Occipital lobe (tissue), 2 donors: ENCODE data around the gene PLCB4. TPM values are rescaled to one million over a fixed set of nuclear protein-coding genes. Genes with fewer than 3 reads are reported as not detected.
A peak's percentile ranks its signal among the peaks of the same experiment; 100 is the strongest.

ENCODE experiments used
- DNase-seq: peaks from one replicate; lab custom pipeline; 2025; lab: John Stamatoyannopoulos, UW
- total RNA-seq: library from RNA; depleted of rRNA; stranded (reverse); fragments of >200 nt; gene quantifications from one replicate; pipeline ENCODE4 v1.2.3, GENCODE V29; 2014

Gene PLCB4
- total RNA-seq, 1 donor from 2014 or later: 12.6 TPM

GRCh38 chr20:9400171-9401025 lies 331.5 kb downstream of the PLCB4 start:
- no peak for DNase-seq

- DNase-seq: no peak
Observed at GRCh38 chr20:9401371-9401770, 332.5 kb downstream of the PLCB4 start.

- DNase-seq: no peak
Observed at GRCh38 chr20:9402141-9402540, 333.3 kb downstream of the PLCB4 start.

DNA sequence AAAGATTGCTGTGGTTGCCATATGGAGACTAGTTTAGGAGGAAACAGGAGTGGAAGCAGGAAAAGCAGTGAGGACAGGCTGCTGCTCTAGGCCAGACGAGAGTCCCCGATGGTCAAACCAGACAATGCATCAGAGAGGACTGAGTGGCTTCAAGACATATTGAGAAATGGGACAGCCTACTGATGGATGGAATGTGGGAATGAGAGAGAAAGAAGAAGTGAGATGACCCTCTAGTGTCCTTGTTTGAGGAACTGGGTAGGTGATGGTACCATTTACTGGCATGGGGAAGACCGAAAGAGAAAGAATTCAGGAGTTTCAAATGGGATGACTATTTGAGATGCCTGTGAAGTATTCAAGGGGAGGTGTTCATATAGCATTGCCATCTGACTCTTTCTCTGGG lies 333.7 kb downstream of the PLCB4 start:
- DNase-seq: no peak

GRCh38 chr20:9403448-9403847 lies 334.6 kb downstream of the PLCB4 start:
- no peak for DNase-seq

- peak; percentile 44 for DNase-seq
Observed at GRCh38 chr20:9407805-9408421, 339.0 kb downstream of the PLCB4 start.

DNA sequence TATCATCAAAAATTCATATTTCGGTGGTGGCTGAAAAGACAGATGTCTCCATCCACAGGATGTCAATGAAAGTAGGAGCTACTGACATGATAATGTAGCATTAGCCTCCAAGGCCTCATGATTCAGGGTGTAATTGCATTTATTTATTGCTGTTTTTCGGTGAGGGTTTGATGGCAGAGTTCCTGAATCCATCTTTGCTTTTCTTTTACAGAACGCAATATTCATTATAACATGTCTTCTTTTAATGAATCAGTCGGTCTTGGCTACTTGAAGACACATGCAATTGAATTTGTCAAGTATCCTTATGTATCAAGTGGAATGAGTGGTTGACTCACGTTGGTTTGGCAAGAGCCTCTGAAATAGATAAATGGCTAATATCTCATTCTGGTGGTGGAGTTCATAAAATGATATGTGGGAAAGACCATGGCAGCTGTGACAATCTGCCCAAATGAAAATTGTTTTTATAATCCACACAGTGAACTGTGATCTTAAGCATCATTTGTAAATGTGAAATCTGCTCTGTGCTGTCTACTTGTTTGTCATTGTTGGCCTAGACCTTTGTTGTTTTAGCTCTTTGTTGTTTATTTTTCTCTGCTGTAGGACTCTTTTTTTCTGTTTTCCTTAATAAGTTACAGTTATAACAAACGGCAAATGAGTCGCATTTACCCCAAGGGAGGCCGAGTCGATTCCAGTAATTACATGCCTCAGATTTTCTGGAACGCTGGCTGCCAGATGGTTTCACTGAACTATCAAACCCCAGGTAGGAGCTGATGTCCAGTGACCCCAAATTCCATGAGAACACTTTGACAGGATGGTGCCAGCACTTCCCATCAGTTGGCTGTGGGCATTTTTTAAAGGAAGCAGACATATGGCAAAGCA lies 339.8 kb downstream of the PLCB4 start:
- DNase-seq: no peak

GRCh38 chr20:9409352-9409751 lies 340.5 kb downstream of the PLCB4 start:
- DNase-seq: no peak

DNA sequence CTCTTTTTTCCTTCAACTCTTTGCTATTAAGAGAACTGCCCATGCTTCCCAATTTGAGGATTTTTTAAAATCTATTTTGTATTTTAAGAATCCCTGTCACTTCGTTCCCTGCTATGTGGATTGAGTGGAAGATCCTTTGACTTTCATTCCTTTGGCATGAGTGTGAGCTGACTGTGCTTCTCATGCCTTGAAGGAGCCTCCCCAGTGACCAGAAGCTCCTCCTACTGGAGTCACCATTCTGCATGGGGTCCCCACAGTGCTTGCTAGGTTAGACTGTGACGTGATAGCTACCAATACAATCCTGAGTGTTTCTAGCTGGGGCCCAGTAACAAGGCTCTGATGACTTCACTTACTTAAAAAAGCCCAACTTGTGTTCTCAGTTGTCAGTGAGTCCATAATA lies 341.1 kb downstream of the PLCB4 start:
- no peak for DNase-seq

- DNase-seq: no peak
Observed at GRCh38 chr20:9411833-9412232, 342.9 kb downstream of the PLCB4 start.

DNA sequence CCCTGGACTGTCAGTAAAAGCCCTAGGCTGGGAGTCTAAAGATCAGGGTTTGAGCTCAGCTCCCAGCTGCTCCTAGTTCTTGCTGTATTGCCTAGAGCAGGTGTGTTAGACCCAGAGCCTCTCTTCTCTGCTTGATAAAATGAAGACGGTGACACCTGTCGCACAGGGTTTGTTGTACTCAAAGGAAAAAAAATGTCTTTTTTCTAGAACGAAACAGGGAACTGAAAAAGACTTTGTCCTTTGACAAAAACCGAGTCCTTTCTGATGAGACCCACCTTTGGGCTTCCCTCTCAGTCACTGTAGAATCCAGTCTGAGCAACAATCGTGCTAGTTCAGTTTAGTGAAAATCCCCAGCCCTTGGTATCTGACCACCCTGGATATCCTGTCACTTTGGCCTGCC lies 343.4 kb downstream of the PLCB4 start:
- DNase-seq: no peak

- no peak for DNase-seq
Observed at GRCh38 chr20:9413001-9413400, 344.1 kb downstream of the PLCB4 start.

DNA sequence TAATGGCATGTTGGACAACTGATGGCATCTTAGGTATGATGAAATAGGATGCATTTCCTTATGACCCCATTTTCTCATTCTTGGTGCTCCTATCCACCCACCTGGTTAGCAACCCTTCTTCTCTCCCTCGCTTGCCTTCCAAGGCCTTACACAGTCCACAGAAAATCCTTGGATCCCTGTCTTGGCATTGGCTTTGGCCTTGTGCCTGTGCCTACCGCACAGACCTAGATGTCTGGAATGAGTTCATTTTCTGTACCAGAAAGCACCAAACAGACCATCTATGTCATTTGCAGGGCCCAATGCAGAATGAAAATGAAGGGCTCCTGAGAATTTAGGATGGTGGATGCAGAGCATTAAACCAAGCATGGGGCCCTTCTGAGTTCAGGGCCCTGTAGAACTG lies 346.5 kb downstream of the PLCB4 start:
- no peak for DNase-seq

DNA sequence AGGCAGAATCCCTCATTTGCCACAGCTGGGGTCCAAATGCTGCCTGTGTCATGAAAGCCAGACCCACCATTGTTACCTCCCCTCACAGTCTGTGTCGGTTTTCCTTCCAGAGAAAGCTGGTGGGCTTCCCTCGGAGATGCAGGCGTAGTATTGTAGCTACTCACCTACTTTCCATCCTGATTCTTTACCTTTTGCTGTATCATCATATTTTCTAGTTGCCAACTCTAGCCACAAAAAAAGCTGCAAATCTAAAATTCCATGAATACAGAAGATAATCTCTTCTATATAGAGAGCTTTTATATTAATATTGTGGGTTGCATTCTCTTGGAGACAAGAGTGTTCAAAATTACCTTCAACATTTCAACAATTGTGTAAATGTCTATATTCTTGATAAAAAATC lies 347.5 kb downstream of the PLCB4 start:
- no peak for DNase-seq

GRCh38 chr20:9417665-9418064 lies 348.8 kb downstream of the PLCB4 start:
- no peak for DNase-seq

DNA sequence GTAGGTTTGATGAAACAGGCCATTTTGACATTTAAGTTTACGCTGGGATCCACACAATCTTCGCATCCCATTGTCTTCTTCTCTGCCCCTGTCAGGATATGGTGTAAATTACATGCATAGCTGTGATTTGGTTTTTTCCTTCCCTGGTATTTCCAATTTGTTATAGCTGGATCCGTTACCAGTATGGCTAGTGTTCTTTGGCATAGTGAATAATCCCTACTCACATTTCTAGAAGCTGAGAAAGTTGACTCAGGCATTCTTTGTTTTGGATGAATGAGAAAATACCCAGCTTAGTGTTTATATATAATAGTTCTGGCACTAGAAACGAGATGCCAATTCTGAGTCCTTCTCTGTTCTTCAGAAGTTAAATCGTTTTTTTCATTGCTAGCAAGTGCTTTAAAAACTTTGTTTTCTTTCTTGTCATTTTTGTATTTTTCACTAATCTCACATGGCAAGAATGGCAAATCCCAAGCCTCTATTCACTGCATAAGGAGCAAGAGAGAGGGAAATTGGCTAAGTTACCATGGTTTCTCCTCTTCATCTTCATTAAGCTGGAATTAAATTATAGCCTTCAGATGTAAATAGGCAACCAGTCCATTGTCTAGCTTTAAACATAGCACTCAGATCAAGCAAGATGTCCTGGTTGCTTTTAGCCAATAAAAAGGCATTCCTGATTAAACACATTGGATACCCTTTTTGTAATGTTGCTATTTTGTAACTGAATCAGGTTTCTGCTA lies 353.6 kb downstream of the PLCB4 start:
- DNase-seq: no peak

DNA sequence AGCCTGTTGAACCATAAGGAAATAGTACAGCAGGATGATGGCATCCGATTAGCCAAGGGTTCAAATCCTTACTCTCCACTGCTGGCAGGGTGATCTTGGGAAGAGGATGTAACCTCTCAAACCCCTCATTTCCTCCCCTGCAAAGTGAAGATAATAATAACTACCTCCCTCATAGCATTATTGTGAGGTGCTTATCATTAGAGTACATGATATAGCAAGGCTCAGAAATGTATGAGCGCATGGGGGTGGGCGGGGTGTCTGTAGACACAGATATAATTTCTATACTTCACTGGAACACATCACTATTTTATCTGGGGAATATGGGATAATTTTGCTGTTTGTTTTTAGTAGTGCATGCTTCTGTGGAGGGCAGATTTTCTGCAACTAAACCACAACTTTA lies 355.7 kb downstream of the PLCB4 start:
- no peak for DNase-seq

- no peak for DNase-seq
Observed at GRCh38 chr20:9427430-9428291, 358.8 kb downstream of the PLCB4 start.

DNA sequence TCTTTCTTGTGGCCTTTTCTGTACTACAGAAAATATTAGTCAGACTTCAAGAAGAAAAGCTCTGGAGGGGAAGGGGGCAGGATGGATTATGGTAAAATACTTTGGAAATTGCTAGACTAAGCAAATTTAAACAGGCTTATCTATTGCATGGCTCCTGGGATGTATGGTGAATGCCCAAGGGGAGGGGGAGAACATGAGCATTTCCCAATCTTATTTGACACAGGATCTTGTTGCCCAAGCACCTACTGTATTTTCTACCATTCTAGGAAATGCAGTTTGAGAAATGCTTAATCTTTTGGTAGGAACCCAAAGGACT lies 359.4 kb downstream of the PLCB4 start:
- no peak for DNase-seq

- DNase-seq: no peak
Observed at GRCh38 chr20:9439806-9440205, 370.9 kb downstream of the PLCB4 start.

DNA sequence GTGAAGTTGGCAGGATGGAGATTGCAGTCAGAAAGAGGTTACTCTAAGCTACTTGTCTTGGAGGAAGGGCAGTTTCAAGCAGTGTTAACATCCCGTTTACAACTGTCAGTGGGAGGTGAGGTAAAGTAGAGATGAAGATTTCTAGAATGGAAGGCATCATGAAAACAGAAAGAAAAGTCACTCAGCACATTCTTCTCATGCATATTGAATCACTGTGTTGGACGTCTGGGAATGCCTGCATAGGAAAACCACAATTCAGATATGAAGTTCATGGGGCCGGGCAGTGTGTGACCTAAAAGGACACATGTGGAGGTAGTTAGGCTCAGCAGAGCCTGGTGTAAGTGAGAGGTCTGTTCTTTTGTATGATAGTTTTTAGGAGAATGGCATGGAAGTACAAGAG lies 372.0 kb downstream of the PLCB4 start:
- no peak for DNase-seq
